Stimulated activated CD4-positive, alpha-beta T cell treated with anti-CD3 and anti-CD28 coated beads, TNF-alpha, amount 100 ng/mL, for 1 hour (primary cell): ENCODE measurements around the gene KIF5C.
A peak's percentile ranks its signal among the peaks of the same experiment; 100 is the strongest.

Experiments used
- DNase-seq, 3 donors: peaks; one replicate each; pipeline ENCODE4 v3.0.0-alpha.2; 2020; ENCODE audit warnings: low read depth in 3 of 3, low spot score in 1 of 3

Gene KIF5C

GRCh38 chr2:149038442-149039212 lies 163.6 kb downstream of the KIF5C start, which contains the start of gene LYPD6B:
TSS of gene LYPD6B (plus strand) at chr2:149038699. CDS start at chr2:149130949, 92,250 bp downstream.
- DNase-seq: no peak

GRCh38 chr2:149039213-149039724 lies 164.2 kb downstream of the KIF5C start:
- no peak for DNase-seq

DNA sequence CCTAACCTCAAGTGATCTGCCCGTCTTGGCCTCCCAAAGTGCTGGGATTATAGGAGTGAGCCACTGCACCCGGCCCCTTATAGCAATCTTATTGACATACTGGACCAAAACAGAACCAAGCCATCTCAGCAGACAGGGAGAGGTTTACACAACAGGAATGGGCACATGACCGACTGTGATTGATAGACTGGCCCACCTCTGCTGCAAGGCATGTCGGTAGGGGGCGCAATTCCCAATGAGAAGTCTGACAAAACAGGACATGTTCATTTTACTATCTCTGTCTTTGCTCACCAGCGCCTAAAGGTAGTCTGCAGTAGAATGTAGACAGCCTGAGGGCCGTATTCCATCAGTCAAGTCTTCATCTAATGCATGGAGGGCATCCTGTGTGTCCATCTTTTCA lies 165.4 kb downstream of the KIF5C start:
- peak in 2 of 3 donors; percentile 7 to 27 for DNase-seq

GRCh38 chr2:149041482-149041881 lies 166.5 kb downstream of the KIF5C start:
- DNase-seq: no peak

GRCh38 chr2:149042881-149043280 lies 167.9 kb downstream of the KIF5C start:
- no peak for DNase-seq

DNA sequence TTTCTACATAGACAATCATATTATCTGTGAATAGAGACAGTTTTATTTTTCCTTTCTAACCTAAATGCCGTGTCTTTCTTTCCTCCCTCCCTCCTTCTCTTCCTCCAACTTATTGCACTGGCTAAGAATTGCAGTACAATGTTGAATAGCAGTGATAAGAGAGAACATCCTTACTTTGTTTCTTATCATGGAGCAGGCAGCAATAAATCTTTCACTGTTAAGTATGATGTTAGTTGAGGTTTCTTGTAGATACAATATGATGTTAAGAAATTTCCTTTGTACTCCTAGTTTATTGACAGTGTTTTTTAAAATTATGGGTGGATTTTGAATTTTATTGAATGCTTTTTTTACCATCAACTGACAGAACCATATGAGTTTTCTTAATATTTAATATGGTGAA lies 169.5 kb downstream of the KIF5C start:
- no peak for DNase-seq

DNA sequence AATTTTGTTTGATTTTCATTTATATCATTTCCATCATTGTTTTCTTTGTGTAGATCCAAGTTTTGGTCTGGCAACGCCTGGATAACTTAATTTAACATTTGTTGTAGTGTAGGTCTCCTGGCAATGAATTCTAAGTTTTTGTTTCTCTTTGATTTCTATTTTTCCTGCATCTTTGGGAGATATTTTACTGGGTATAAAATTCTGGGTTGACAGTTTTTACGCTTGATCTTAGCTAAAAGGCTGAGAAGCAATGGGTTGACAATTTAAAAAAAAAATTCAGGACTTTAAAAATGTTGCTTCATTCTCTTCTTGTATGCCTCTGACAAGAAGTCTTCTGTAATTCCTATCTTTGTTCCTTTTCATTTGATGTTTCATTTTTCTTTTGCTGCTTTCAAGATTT lies 172.1 kb downstream of the KIF5C start:
- DNase-seq: no peak

DNA sequence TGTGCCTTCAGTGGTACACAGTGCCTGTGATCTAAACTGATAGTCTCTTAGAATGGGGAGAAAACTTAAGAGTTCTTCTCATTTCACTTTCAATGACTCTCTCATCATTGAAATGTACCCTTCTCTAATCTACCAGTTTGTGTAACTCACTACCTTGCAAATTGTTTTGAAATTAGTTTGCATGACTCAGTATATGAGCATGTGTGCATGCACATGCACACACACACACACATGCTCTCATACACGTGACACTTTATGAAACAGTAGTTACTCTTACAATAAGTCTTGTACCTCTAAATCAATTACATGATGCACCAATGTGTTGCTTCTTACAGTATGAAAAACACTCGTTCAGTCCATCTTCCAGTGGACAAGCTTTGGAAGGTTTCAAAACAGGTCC lies 174.1 kb downstream of the KIF5C start:
- no peak for DNase-seq

DNA sequence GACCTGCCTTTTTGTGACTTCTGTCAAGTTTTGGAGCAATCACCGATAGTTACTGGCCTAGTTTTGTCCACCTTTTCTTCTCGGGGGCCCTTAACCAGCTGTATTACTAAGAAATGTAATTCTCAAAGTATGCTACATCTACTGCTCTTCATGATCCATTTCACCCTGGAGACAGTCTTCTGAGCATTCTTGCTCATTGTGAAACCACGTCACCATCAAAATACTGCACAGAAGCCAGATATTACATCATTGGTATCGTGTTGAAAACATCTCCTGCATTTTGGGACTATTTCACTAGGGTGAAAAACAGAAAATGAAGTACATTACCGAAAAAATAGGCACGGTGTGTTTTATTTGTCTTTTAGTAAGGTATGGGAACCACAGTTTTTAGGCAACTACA lies 175.2 kb downstream of the KIF5C start:
- no peak for DNase-seq

DNA sequence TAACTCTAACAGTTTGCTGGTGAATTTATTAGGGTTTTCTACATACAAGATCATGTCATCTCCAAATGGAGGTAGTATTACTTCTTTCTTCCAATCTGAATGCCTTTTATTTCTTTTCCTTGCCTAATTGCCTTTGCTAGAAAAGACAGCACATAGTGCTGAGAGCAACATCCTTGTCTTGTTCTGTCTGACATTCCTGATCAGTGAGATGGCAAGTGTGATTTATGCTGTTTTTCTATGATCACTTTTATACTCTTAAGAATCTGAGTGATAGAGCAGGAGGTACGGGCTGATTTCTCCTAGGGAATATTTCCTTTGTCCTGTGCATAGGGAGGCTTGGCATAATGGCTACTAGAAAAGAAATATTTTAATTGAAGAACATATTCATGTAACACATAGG lies 180.7 kb downstream of the KIF5C start:
- no peak for DNase-seq

DNA sequence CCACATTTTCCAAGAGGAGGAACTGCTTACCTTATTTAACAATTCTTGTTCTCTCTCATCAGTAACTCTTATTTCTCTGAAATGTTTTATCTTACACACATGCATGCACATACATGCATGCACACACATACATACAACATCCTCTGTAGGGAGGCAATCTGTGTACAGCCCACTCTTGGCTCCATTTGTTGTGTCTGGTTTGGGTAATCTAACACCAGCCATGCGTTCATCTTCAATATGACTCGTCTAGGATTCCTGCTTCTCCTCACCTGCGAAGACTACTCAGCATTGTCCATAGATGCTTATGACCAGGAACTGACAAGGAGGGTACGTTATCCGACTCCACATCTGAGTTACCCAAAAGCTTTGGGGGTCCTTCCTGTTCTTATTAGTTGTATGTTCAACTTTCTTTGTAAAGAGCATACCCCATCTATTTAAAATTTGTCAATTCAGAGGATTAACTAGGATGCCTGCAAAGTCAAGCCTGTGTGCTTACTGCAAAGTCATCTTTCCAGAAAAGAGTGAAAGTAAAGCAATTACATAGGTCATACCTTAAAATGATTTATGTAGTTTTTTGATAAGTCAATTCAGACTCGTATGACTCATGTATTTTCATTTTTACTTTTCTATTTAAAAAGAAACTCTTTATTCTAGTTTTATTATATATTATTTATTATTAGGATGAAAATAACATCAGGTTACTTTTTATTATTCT lies 181.7 kb downstream of the KIF5C start:
- DNase-seq: no peak

DNA sequence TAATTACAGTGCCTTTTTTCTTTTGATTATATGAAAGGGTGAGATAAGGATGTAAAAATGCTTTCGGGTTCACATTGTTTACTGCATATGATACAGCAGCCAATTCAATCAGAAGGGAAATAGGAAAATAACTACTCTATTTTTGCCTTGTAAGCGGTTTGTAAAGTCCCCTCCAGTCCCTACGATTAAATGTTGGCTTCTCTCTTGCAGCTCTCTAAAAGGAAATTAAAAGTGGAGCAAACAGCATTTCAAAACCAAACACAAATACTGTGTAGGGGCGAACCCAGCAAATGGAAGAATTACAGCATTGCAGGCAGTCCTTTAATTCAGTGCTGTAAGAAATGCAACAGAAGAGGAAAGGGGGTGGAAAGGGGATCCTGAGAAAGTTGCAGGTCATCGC lies 182.4 kb downstream of the KIF5C start:
- DNase-seq: no peak

- no peak for DNase-seq
Observed at GRCh38 chr2:149058936-149059335, 183.9 kb downstream of the KIF5C start.

GRCh38 chr2:149059822-149060221 lies 184.8 kb downstream of the KIF5C start:
- no peak for DNase-seq

- DNase-seq: no peak
Observed at GRCh38 chr2:149061133-149061745, 186.2 kb downstream of the KIF5C start.

DNA sequence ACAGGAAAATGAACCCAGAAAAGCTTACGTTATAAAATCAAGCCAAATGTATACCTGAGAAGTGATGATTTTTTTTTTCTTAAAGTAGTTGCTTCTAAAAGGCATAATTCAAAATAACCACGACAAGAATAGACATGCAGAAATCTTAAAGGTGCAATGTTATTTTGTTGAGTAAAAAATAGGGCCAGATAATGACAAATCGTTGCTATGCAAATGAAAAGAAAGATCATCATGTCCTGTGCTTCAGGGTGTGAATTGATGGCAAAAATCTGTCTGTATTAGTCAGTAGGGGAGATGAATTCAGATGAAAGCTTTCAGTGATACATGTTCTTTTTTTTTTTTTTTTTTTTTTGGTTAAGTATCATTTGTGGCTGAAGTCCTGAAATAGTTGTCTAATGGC lies 187.5 kb downstream of the KIF5C start:
- no peak for DNase-seq

DNA sequence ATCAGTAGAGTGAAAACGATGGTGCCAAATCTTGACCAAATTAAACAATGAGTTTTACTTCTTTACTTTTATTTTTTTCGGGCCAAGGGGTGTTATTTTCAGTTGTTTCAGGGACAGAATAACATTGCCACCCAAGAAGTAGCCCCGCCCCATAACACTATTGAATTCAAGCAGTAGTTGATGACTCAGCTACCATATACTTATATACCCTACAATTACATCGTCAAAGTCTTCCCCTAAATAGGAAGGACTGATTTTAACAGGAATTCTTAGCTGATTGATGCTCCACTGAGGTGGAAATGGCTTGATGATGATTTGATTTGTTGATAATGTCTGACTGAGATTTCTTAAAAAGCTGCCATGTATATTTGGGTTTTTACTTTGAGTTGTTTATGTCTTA lies 188.2 kb downstream of the KIF5C start:
- no peak for DNase-seq

DNA sequence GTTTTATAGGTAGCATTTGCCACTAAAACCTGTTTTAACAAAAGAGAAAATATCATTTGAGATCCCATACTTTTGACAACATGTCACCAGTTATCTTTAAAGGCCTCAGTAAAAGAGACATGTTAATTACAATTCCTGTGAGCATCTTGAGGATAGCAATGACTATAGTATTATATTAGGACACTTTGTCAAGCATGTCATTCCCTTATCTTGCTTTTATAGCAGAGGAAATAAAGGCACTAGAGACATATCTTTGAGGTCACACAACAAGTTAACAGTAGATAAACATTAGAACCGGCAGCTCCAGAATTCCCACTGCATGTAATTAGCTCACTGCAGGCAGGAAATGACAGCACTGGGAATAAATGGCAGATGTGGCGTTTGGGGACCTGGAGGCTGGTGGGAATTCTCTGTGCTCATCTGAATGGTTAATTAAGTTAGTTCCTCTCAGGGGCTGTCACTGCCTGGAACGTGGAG lies 189.4 kb downstream of the KIF5C start:
- DNase-seq: no peak

- no peak for DNase-seq
Observed at GRCh38 chr2:149064856-149065630, 190.0 kb downstream of the KIF5C start.

DNA sequence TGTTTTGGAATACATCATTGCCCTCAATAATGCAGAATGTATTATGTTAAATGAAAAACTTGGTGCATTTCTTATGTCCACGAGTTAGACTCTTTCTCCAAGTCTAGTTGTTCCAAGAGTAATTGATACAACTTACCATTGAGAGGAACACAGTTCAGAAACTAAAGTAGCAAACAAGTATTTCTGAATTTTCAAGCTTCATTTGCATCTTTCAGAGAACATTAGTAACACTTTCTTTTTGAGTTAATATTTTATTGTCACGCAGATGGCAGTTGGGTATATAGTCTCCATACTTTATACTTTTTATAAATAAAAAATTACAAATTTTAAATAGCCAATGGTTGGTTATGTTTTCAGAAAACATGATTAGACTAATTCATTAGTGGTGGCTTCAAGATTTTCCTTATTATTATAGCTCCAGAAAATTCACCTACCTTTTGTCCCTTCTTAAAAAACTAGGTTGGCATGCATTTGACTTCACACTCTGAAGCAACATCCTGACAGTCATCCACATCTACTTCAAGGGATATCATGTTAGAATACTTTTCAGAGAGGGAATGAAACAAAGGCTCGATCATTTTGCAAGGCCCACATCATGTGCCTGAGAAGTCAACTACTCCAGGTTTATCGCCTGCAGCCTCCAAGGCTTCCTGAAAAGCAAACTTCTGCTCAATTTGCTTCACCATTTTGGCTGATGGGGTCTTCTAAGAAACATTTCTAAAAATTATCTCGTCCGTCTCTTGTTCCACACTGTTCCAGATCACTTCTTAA lies 193.4 kb downstream of the KIF5C start:
- DNase-seq: no peak
